K562 (cell line): ENCODE results near the gene CD276. TPM values are rescaled to one million over a fixed set of nuclear protein-coding genes. Genes with fewer than 3 reads are reported as not detected.

Experiments used
- ATAC-seq: fragments of 200-7000 bp; cut with Tn5 transposase; 3 replicates; pipeline ENCODE4 v1.9.1; 2020; ENCODE audit warnings: moderate library complexity
- BruUV-seq: library from RNA; stranded (reverse); fragments of 400-500 nt; replicated peaks from 2 replicates; lab custom pipeline; 2021; lab: Mats Ljungman, UMichigan
- CTCF ChIA-PET: fragments of 300-600 bp; formaldehyde crosslinking; extraction: SDS; loops from one replicate; lab custom pipeline; 2021; ENCODE audit warnings: low intra/inter-chr PET ratio; lab: Yijun Ruan, JAX
- POLR2A ChIA-PET: fragments of 300-600, 350-650 bp; sonication (Branson Sonifier 250); formaldehyde crosslinking; extraction: SDS; loops from one replicate; lab custom pipeline; 2021; ENCODE audit warnings: antibody characterized with exemption, inconsistent platforms; lab: Yijun Ruan, JAX
- DNase-seq, 4 experiments: peaks; one replicate each; pipeline versions ENCODE4 v3.0.0 to v3.0.0-alpha.2; 2011 to 2018; ENCODE audit warnings: low spot score in 3 of 4, mixed read lengths in 3 of 4; ENCODE audit errors: extremely low read depth in 1 of 4
- FAIRE-seq: peaks from 2 replicates; lab custom pipeline; 2011; peaks lifted over from hg19 to GRCh38; lab: Jason Lieb, UNC
- H2AFZ ChIP-seq: 2 replicates; pipeline ENCODE4 v1.6.0; 2011; ENCODE audit warnings: low read depth, low read length, control low read depth, inconsistent platforms
- H3K27ac ChIP-seq: fragments of 200-600 bp; 3 replicates; pipeline ENCODE4 v1.8.0; 2011; ENCODE audit warnings: low read depth, mild to moderate bottlenecking, control low read depth, inconsistent platforms, low read length, moderate library complexity, mixed read lengths; ENCODE audit errors: extremely low read depth
- H3K27me3 ChIP-seq, 2 experiments: fragments of 300-600 bp in 1 of 2; 2 replicates in 1 of 2; 3 replicates in 1 of 2; pipeline versions ENCODE4 v1.6.0 to v1.8.0; 2011; ENCODE audit warnings: inconsistent platforms in 2 of 2, low read length in 2 of 2, mild to moderate bottlenecking in 1 of 2, mixed read lengths in 1 of 2, moderate library complexity in 1 of 2; ENCODE audit not compliant: control insufficient read depth in 2 of 2, insufficient read depth in 2 of 2
- H3K36me3 ChIP-seq: fragments of 300-600 bp; 3 replicates; pipeline ENCODE4 v1.8.0; 2011; ENCODE audit warnings: mild to moderate bottlenecking, low read length, inconsistent platforms; ENCODE audit not compliant: control insufficient read depth, insufficient read depth
- H3K4me1 ChIP-seq, 2 experiments: fragments of 200-600 bp in 1 of 2; replicated peaks in 1 of 2; 2 replicates in 1 of 2; 3 replicates in 1 of 2; pipeline versions ENCODE4 v1.5.1 to v1.8.0; 2011; ENCODE audit warnings: inconsistent platforms in 2 of 2, low read length in 2 of 2, mild to moderate bottlenecking in 1 of 2, mixed read lengths in 1 of 2, moderate library complexity in 1 of 2; ENCODE audit not compliant: control insufficient read depth in 2 of 2, insufficient read depth in 2 of 2
- H3K4me2 ChIP-seq: 2 replicates; pipeline ENCODE4 v1.6.1; 2011; ENCODE audit warnings: low read length, control low read depth, inconsistent platforms, mixed read lengths; ENCODE audit not compliant: insufficient read depth
- H3K4me3 ChIP-seq: fragments of 200-600 bp; sonication (generic), shearing (Covaris generic); 2 replicates; pipeline ENCODE4 v1.5.1; 2016; ENCODE audit warnings: control low read depth, inconsistent platforms
- H3K79me2 ChIP-seq: fragments of 200-600 bp; 3 replicates; pipeline ENCODE4 v1.8.0; 2011; ENCODE audit warnings: low read length, inconsistent platforms; ENCODE audit not compliant: control insufficient read depth, insufficient read depth
- H3K9ac ChIP-seq, 2 experiments: 2 replicates each; pipeline versions ENCODE4 v1.6.0 to v1.6.1; 2011; ENCODE audit warnings: low read depth in 2 of 2, low read length in 2 of 2, control low read depth in 1 of 2, inconsistent platforms in 1 of 2, mild to moderate bottlenecking in 1 of 2, mixed read lengths in 1 of 2; ENCODE audit not compliant: insufficient read depth in 1 of 2
- H3K9me1 ChIP-seq: one replicate; pipeline ENCODE4 v1.6.0; 2011; ENCODE audit warnings: inconsistent platforms, mild to moderate bottlenecking, low read length, moderate library complexity; ENCODE audit not compliant: control insufficient read depth, insufficient read depth
- H3K9me3 ChIP-seq: replicated peaks from 2 replicates; pipeline ENCODE4 v1.5.1; 2011; ENCODE audit warnings: low read depth, low read length, inconsistent platforms; ENCODE audit not compliant: control insufficient read depth, insufficient read depth
- H4K20me1 ChIP-seq: replicated peaks from 2 replicates; pipeline ENCODE4 v1.6.1; 2011; ENCODE audit warnings: low read length, inconsistent platforms, mixed read lengths; ENCODE audit not compliant: control insufficient read depth, insufficient read depth
- CHD4 ChIP-seq: fragments of 200-600 bp; sonication (generic); IDR thresholded peaks from 3 replicates; pipeline ENCODE4 v1.6.1; 2012; ENCODE audit warnings: low read depth, mild to moderate bottlenecking, mixed read lengths, low read length, inconsistent platforms; ENCODE audit not compliant: insufficient read depth, insufficient replicate concordance, poor library complexity, severe bottlenecking
- PBX2 ChIP-seq, 2 experiments: IDR thresholded peaks in 1 of 2; conservative IDR thresholded peaks in 1 of 2; 2 replicates each; pipeline ENCODE4 v1.6.1; 2016; ENCODE audit warnings: low read depth in 2 of 2, mild to moderate bottlenecking in 1 of 2, missing compliant biosample characterization in 1 of 2, missing genetic modification characterization in 1 of 2, moderate library complexity in 1 of 2
- PKNOX1 ChIP-seq: fragments of 450-650 bp; IDR thresholded peaks from 2 replicates; pipeline ENCODE4 v1.6.1; 2016
- ZNF134 ChIP-seq: fragments of 250-450 bp; sonication (Bioruptor Pico); conservative IDR thresholded peaks from 2 replicates; pipeline ENCODE4 v1.4.0; 2020
- WGBS: fragments of 100-300 bp; shearing (Covaris generic); methylation state at CpG from one replicate; pipeline ENCODE4 v1.1.6; 2016; ENCODE audit warnings: low coverage, mixed read lengths; ENCODE audit not compliant: insufficient coverage; ENCODE audit errors: missing lambda C conversion rate; 5-methylcytosine and 5-hydroxymethylcytosine counted together
- in situ Hi-C: fragments of 300-500 bp; cut with MboI; formaldehyde crosslinking; loops from 4 replicates; pipeline ENCODE4 v1.15.0; 2018; ENCODE audit warnings: inconsistent platforms, mixed read lengths
- intact Hi-C: fragments of 100-400 bp; cut with micrococcal nuclease; formaldehyde crosslinking; loops from 2 replicates; pipeline ENCODE4 v1.14.2; 2022
- polyA plus RNA-seq, 8 experiments: library from polyadenylated mRNA; depleted of rRNA in 4 of 8; stranded (reverse) in 5 of 8; unstranded in 3 of 8; fragments of >200 nt; fragmentation: Nextera tagmentation in 2 of 8; fragmentation: Illumina TruSeq in 1 of 8; extraction: Ambion mirVana in 2 of 8; extraction: Trizol in 1 of 8; gene quantifications; 2 replicates each; pipeline versions ENCODE4 v1.2.1 to v1.2.3, GENCODE V29; 2011 to 2014; ENCODE audit warnings: inconsistent platforms in 1 of 8, missing spikeins in 1 of 8
- total RNA-seq, 7 experiments: library from RNA; depleted of rRNA in 6 of 7; stranded (reverse); fragments of >200 nt in 6 of 7; fragmentation: Illumina TruSeq in 2 of 7; extraction: Trizol in 2 of 7; gene quantifications; 2 replicates each; pipeline versions ENCODE4 v1.2.1 to v1.2.3, GENCODE V29; 2011 to 2021; ENCODE audit warnings: low replicate concordance in 1 of 7

CD276 gene
- total and polyA plus RNA-seq, 9 of the 15 experiments (the other 6 are each of a cell fraction or from before 2014, with no cell fraction given): 0.11 to 3.6 (median 2.3) TPM

GRCh38 chr15:73741321-73741836 lies 57.2 kb downstream of the CD276 start:
- no TSS peak for BruUV-seq
- in situ Hi-C loops (no loop called here), intact Hi-C loops (no loop called here)
- Histone ChIP-seq H3K36me3 (no peaks in the 10 kb centered on the region), H3K4me1 (0 out of 5 replicates have a peak, but pooled peaks cover 0 to 4% of the 10 kb centered on the region in 2 experiments), H2AFZ (no peak overlapping the region), H3K4me2 (no peak overlapping the region), H3K9me1 (no peaks in the 10 kb centered on the region), H3K4me3 (no peak overlapping the region), H3K9ac (no peak overlapping the region), H3K27me3 (peaks cover 2 to 42% of the 10 kb centered on the region in 2 experiments), H4K20me1 (peaks cover 22% of the 10 kb centered on the region), H3K79me2 (no peaks in the 10 kb centered on the region), H3K9me3 (no peaks in the 10 kb centered on the region), H3K27ac (no peak overlapping the region)
- no peak for DNase-seq
- POLR2A ChIA-PET: interaction anchor here (0.6 to 0.9 kb wide), 2 partner anchors 20 to 377 kb away, joined by 3 read pairs; no protein-coding TSS in a partner anchor
- TF ChIP-seq PBX2 (CRISPR knock-in tag; IDR thresholded peaks at IDR 0.05; ENCODE audit: low read depth) (no peak), PBX2 (tag; conservative IDR thresholded peaks at IDR 0.05; ENCODE audit: low read depth) (0 out of 2 replicates have a peak, but pooled peaks have one; percentile 16), CHD4 (no peak), PKNOX1 (peak; percentile 21; the same call in 1 of the 2 replicates), ZNF134 (CRISPR knock-in tag) (no peak)
- ATAC-seq: no peak
- CTCF ChIA-PET: no interaction called here
- FAIRE-seq: no peak
- whole genome bisulfite sequencing: 3% methylated on average over 3 of the region's 3 CpGs
